SK-N-SH (cell line): ENCODE data around the gene BCAR3. TPM values are rescaled to one million over a fixed set of nuclear protein-coding genes. Genes with fewer than 3 reads are reported as not detected.

Experiments used
- CTCF ChIA-PET: fragments of 300-600, 350-600 bp; formaldehyde crosslinking; extraction: SDS; loops from one replicate; lab custom pipeline; 2021; lab: Yijun Ruan, JAX
- POLR2A ChIA-PET: fragments of 350-600 bp; sonication (Branson Sonifier 250); formaldehyde crosslinking; extraction: SDS; loops from one replicate; lab custom pipeline; 2020; ENCODE audit warnings: antibody characterized with exemption, inconsistent platforms; lab: Yijun Ruan, JAX
- DNase-seq: peaks from one replicate; pipeline ENCODE4 v3.0.0; 2012
- H2AFZ ChIP-seq: fragments of 200-600 bp; sonication (generic); 2 replicates; pipeline ENCODE4 v1.8.1; 2016; ENCODE audit warnings: antibody characterized with exemption, mild to moderate bottlenecking, low read depth
- H3F3A ChIP-seq: fragments of 200-600 bp; sonication (generic); replicated peaks from 2 replicates; pipeline ENCODE3; 2016; ENCODE audit warnings: antibody characterized with exemption, mild to moderate bottlenecking; ENCODE audit not compliant: insufficient read depth
- H3K27ac ChIP-seq, 2 experiments: fragments of 200-500 bp in 1 of 2; fragments of 200-600 bp in 1 of 2; sonication (Bioruptor generic) in 1 of 2; sonication (generic), shearing (Covaris generic) in 1 of 2; 2 replicates each; pipeline versions ENCODE4 v1.5.1 to v1.6.1; 2014 to 2016; ENCODE audit warnings: low read depth in 2 of 2, inconsistent platforms in 1 of 2, low read length in 1 of 2, mild to moderate bottlenecking in 1 of 2, mixed read lengths in 1 of 2
- H3K27me3 ChIP-seq: fragments of 200-600 bp; sonication (generic), shearing (Covaris generic); 2 replicates; pipeline ENCODE4 v1.6.1; 2016; ENCODE audit warnings: mixed run types; ENCODE audit not compliant: insufficient read depth
- H3K36me3 ChIP-seq, 2 experiments: fragments of 200-500 bp in 1 of 2; fragments of 200-600 bp in 1 of 2; sonication (Bioruptor generic) in 1 of 2; sonication (generic) in 1 of 2; replicated peaks in 1 of 2; 2 replicates each; pipeline versions ENCODE3 to v1.5.1; 2014 to 2016; ENCODE audit warnings: low read length in 1 of 2, mild to moderate bottlenecking in 1 of 2; ENCODE audit not compliant: insufficient read depth in 2 of 2, control insufficient read depth in 1 of 2
- H3K4me1 ChIP-seq, 2 experiments: fragments of 200-500 bp in 1 of 2; fragments of 200-600 bp in 1 of 2; sonication (Bioruptor generic) in 1 of 2; sonication (generic), shearing (Covaris generic) in 1 of 2; 2 replicates each; pipeline versions ENCODE4 v1.5.1 to v1.6.1; 2014 to 2016; ENCODE audit warnings: low read depth in 1 of 2, low read length in 1 of 2, mixed run types in 1 of 2; ENCODE audit not compliant: insufficient read depth in 2 of 2, control insufficient read depth in 1 of 2
- H3K4me2 ChIP-seq: fragments of 200-600 bp; sonication (generic), shearing (Covaris generic); 2 replicates; pipeline ENCODE4 v1.6.1; 2017; ENCODE audit warnings: mixed run types
- H3K4me3 ChIP-seq, 2 experiments: fragments of 200-500 bp in 1 of 2; fragments of 200-600 bp in 1 of 2; sonication (Bioruptor generic) in 1 of 2; sonication (generic), shearing (Covaris generic) in 1 of 2; 2 replicates each; pipeline versions ENCODE4 v1.5.1 to v1.8.1; 2014 to 2016; ENCODE audit warnings: low read depth in 2 of 2, inconsistent platforms in 1 of 2, low read length in 1 of 2, mild to moderate bottlenecking in 1 of 2, mixed read lengths in 1 of 2, moderate library complexity in 1 of 2
- H3K79me2 ChIP-seq: fragments of 200-600 bp; sonication (generic); 2 replicates; pipeline ENCODE4 v1.8.1; 2017; ENCODE audit warnings: mild to moderate bottlenecking; ENCODE audit not compliant: insufficient read depth
- H3K9ac ChIP-seq: fragments of 200-600 bp; sonication (generic); 2 replicates; pipeline ENCODE4 v1.6.1; 2017; ENCODE audit warnings: mixed run types
- H3K9me2 ChIP-seq: fragments of 200-600 bp; sonication (generic); 2 replicates; pipeline ENCODE4 v1.6.1; 2017; ENCODE audit warnings: mixed run types
- H3K9me3 ChIP-seq: fragments of 200-600 bp; sonication (generic); 2 replicates; pipeline ENCODE4 v1.6.1; 2017; ENCODE audit warnings: mixed run types, mild to moderate bottlenecking, moderate library complexity
- H4K20me1 ChIP-seq: fragments of 200-600 bp; sonication (generic); 2 replicates; pipeline ENCODE4 v1.6.1; 2017; ENCODE audit warnings: mild to moderate bottlenecking, mixed run types; ENCODE audit not compliant: insufficient read depth
- CTCF ChIP-seq: fragments of 200-600 bp; sonication (generic); IDR thresholded peaks from 2 replicates; pipeline ENCODE4 v1.6.1; 2017; ENCODE audit warnings: antibody characterized with exemption, mild to moderate bottlenecking, moderate library complexity
- EP300 ChIP-seq, 2 experiments: IDR thresholded peaks; 2 replicates each; pipeline versions ENCODE4 v1.4.0 to v1.6.1; 2012; ENCODE audit warnings: borderline replicate concordance in 1 of 2, low read depth in 1 of 2, low read length in 1 of 2
- EZH2phosphoT487 ChIP-seq: fragments of 200-600 bp; sonication (generic); IDR thresholded peaks from 2 replicates; pipeline ENCODE4 v1.6.1; 2017; ENCODE audit warnings: low read depth, mixed run types, mild to moderate bottlenecking, antibody characterized with exemption, moderate library complexity, borderline replicate concordance
- FOXM1 ChIP-seq: IDR thresholded peaks from 2 replicates; pipeline ENCODE4 v1.4.0; 2012; ENCODE audit warnings: low read depth, mild to moderate bottlenecking
- NFIC ChIP-seq: IDR thresholded peaks from 2 replicates; pipeline ENCODE4 v1.4.0; 2012; ENCODE audit warnings: borderline replicate concordance
- RAD21 ChIP-seq: IDR thresholded peaks from 2 replicates; pipeline ENCODE4 v1.6.1; 2012; ENCODE audit warnings: mild to moderate bottlenecking, low read length
- SIN3A ChIP-seq: IDR thresholded peaks from 2 replicates; pipeline ENCODE4 v1.6.1; 2012; ENCODE audit warnings: low read depth, mild to moderate bottlenecking, low read length, moderate library complexity, borderline replicate concordance
- SMC3 ChIP-seq: IDR thresholded peaks from 2 replicates; pipeline ENCODE4 v1.6.1; 2012; ENCODE audit warnings: low read depth, low read length, improper control_type of control experiment
- TAF1 ChIP-seq: IDR thresholded peaks from 2 replicates; pipeline ENCODE4 v1.6.1; 2012; ENCODE audit warnings: low read depth, mild to moderate bottlenecking, low read length, moderate library complexity, borderline replicate concordance
- TEAD4 ChIP-seq: IDR thresholded peaks from 2 replicates; pipeline ENCODE4 v1.4.0; 2012; ENCODE audit warnings: mild to moderate bottlenecking, borderline replicate concordance; ENCODE audit not compliant: insufficient read depth
- YY1 ChIP-seq: IDR thresholded peaks from 2 replicates; pipeline ENCODE4 v1.4.0; 2012; ENCODE audit warnings: low read depth, mild to moderate bottlenecking
- WGBS: methylation state at CpG from one replicate; pipeline ENCODE4 v1.1.6; 2017; ENCODE audit warnings: low lambda C conversion rate; 5-methylcytosine and 5-hydroxymethylcytosine counted together
- polyA plus RNA-seq, 3 experiments: library from polyadenylated mRNA; depleted of rRNA; stranded (reverse); fragments of >200 nt; gene quantifications; 2 replicates each; pipeline ENCODE4 v1.2.3, GENCODE V29; 2012
- TF ChIP-seq, protein P1 (sequence below): IDR thresholded peaks from 2 replicates; pipeline ENCODE4 v1.6.1; 2012; ENCODE audit warnings: mild to moderate bottlenecking, low read depth, low read length, moderate library complexity

Gene BCAR3
- 49.2 and 58.4 TPM in 2 replicates for polyA plus RNA-seq (2012; rRNA removed)
- polyA plus RNA-seq (2012; cell fraction: cytosol; rRNA removed): 40.2 and 48.4 TPM in 2 replicates
- polyA plus RNA-seq (2012; cell fraction: nucleus; rRNA removed): 59.5 and 69.2 TPM in 2 replicates

DNA sequence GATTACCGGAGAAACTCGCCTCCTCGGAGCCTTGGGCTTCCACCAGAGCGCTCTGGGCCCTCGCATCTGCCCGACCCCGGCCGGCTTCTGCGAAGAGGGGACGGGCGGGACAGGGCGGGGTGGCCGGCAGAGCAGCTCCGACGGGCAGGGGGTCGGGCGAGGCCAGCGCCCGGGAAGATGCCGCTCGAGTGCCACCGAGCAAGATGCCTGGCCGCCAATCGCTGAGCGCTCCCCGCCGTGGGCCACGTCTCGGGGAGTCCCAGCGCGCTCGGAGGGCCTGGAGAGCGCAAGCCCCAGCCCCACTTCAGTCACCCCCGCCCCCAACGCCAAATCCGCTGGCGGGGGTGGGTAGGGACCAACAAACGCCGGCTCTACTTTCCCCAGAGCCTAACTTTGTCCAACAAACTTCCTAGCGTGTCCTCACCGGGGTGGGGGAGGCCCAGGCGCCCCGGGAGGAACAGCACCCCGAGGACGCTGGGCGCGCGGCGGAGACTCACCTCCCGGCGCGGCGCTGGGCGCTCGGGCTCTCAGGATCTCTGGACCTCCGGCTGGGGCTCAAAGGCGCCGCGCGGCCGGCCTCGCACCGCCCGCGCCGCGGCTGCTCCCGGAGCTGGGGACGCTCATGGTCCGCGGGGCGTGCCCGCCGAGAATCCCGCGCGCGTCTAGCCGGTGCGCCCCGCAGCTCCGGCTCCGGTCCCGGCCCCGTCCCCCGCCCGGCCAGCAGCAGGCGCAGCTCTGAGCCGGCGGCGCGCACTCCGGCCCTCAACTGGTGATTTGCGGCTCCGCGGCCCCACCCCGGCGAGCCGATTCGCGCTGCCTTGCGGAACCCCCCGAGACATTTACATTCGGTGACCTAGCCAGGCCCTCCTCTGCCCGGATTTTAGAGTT is at the start of gene BCAR3:
Gene BCAR3 (minus strand): TSS at position 737 of the 888 bp plus-strand sequence. CDS start 6,907 bp downstream, outside the sequence.
- CTCF ChIA-PET: interaction anchor here (0.6 to 7.1 kb wide), 19 partner anchors 10 to 244 kb away, joined by 3 to 61 read pairs (median 4); no protein-coding TSS in a partner anchor
- H3K27ac ChIP-seq: peak within 1 kb of the TSS; percentile 86 to 95

More for the DNA sequence above, at the start of gene BCAR3:
- peak within 1 kb of the TSS; percentile 81 for H3K4me2 ChIP-seq
- peak within 1 kb of the TSS; percentile 75 to 86 for H3K4me3 ChIP-seq
- H4K20me1 ChIP-seq: peaks cover 33% of the 10 kb centered on the region
- H3F3A ChIP-seq: peaks cover 41% of the 10 kb centered on the region
- H3K9ac ChIP-seq: peak within 1 kb of the TSS; percentile 96
- no peaks in the 10 kb centered on the region for H3K27me3 ChIP-seq
- POLR2A ChIA-PET: interaction anchor here (0.6 to 1.4 kb wide), 6 partner anchors 8 to 311 kb away, joined by 3 to 5 read pairs (median 3); no protein-coding TSS in a partner anchor
- under 1% methylated on average over 25 of the region's 105 CpGs for WGBS
- H3K4me1 ChIP-seq: peaks cover 19 to 21% of the 10 kb centered on the region in 2 experiments; a peak in 3 of 4 replicates
- no peak within 1 kb of the TSS for H2AFZ ChIP-seq
- TF ChIP-seq SMC3 (peak; percentile 31; the same call in 1 of the 2 replicates), RAD21 (peak; percentile 44), CTCF (peak; percentile 27), EP300 (IDR thresholded peaks at IDR 0.05; ENCODE audit: borderline replicate concordance in 1 of 2, low read depth in 1 of 2, low read length in 1 of 2) (peak in 1 of 2 experiments; percentile 27; a peak in 1 of 4 replicates), NFIC (peak; percentile 24; the same call in 1 of the 2 replicates), TAF1 (peak; percentile 78), YY1 (no peak), FOXM1 (no peak), TEAD4 (no peak), EZH2phosphoT487 (no peak), SIN3A (peak; percentile 80; the same call in 1 of the 2 replicates)
- TF ChIP-seq, protein P1, sequence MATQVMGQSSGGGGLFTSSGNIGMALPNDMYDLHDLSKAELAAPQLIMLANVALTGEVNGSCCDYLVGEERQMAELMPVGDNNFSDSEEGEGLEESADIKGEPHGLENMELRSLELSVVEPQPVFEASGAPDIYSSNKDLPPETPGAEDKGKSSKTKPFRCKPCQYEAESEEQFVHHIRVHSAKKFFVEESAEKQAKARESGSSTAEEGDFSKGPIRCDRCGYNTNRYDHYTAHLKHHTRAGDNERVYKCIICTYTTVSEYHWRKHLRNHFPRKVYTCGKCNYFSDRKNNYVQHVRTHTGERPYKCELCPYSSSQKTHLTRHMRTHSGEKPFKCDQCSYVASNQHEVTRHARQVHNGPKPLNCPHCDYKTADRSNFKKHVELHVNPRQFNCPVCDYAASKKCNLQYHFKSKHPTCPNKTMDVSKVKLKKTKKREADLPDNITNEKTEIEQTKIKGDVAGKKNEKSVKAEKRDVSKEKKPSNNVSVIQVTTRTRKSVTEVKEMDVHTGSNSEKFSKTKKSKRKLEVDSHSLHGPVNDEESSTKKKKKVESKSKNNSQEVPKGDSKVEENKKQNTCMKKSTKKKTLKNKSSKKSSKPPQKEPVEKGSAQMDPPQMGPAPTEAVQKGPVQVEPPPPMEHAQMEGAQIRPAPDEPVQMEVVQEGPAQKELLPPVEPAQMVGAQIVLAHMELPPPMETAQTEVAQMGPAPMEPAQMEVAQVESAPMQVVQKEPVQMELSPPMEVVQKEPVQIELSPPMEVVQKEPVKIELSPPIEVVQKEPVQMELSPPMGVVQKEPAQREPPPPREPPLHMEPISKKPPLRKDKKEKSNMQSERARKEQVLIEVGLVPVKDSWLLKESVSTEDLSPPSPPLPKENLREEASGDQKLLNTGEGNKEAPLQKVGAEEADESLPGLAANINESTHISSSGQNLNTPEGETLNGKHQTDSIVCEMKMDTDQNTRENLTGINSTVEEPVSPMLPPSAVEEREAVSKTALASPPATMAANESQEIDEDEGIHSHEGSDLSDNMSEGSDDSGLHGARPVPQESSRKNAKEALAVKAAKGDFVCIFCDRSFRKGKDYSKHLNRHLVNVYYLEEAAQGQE: peak; percentile 63; the same call in 1 of the 2 replicates
- H3K36me3 ChIP-seq: peaks cover 7 to 14% of the 10 kb centered on the region in 2 experiments
- peaks cover 71% of the 10 kb centered on the region for H3K79me2 ChIP-seq
- H3K9me2 ChIP-seq: no peaks in the 10 kb centered on the region
- peak; percentile 89 for DNase-seq
- no peaks in the 10 kb centered on the region for H3K9me3 ChIP-seq
